Measurements from ENCODE around the gene LY6G5B. TPM values are rescaled to one million over a fixed set of nuclear protein-coding genes. Genes with fewer than 3 reads are reported as not detected.

LY6G5B gene
- total RNA-seq, 2 donors from 2014 or later = 9.6 to 24.3 TPM

GRCh38 chr6:31676904-31677303 is 7.1 kb downstream of the LY6G5B start:
- Histone ChIP-seq H3K4me3 (no peak overlapping the region), H3K9me3 (no peaks in the 10 kb centered on the region), H3K36me3 (peaks cover 10% of the 10 kb centered on the region), H3K27ac (no peak overlapping the region), H3K4me1 (ENCODE audit: control insufficient read depth in 1 of 2, low read depth in 2 of 2) (peaks cover 0 to 15% of the 10 kb centered on the region in 2 donors), H3K27me3 (replicated peaks; ENCODE audit: insufficient read depth) (no peaks in the 10 kb centered on the region)
- no peak for DNase-seq (ENCODE audit: low spot score)
- TF ChIP-seq CTCF (IDR thresholded peaks at IDR 0.05) = no peak
- ATAC-seq (ENCODE audit: insufficient number of reproducible peaks, low FRiP score, low read depth) = no peak

GRCh38 chr6:31677955-31678354 is 8.2 kb downstream of the LY6G5B start:
- no peak for TF ChIP-seq CTCF (IDR thresholded peaks at IDR 0.05)
- no peak for ATAC-seq (ENCODE audit: insufficient number of reproducible peaks, low FRiP score, low read depth)
- H3K4me3 ChIP-seq = no peak overlapping the region
- peaks cover 0 to 15% of the 10 kb centered on the region in 2 donors for H3K4me1 ChIP-seq (ENCODE audit: control insufficient read depth in 1 of 2, low read depth in 2 of 2)
- DNase-seq (ENCODE audit: low spot score) = no peak
- no peaks in the 10 kb centered on the region for H3K9me3 ChIP-seq
- no peak overlapping the region for H3K27ac ChIP-seq
- no peaks in the 10 kb centered on the region for H3K27me3 ChIP-seq (replicated peaks; ENCODE audit: insufficient read depth)
- no peaks in the 10 kb centered on the region for H3K36me3 ChIP-seq

- Histone ChIP-seq H3K4me1 (ENCODE audit: control insufficient read depth in 1 of 2, low read depth in 2 of 2) (peaks cover 0 to 15% of the 10 kb centered on the region in 2 donors), H3K9me3 (no peaks in the 10 kb centered on the region), H3K4me3 (peak within 1 kb of the TSS; percentile 82), H3K27ac (peak within 1 kb of the TSS; percentile 17 to 65), H3K27me3 (replicated peaks; ENCODE audit: insufficient read depth) (no peaks in the 10 kb centered on the region), H3K36me3 (no peaks in the 10 kb centered on the region)
- ATAC-seq (ENCODE audit: insufficient number of reproducible peaks, low FRiP score, low read depth) (peak; percentile 91), DNase-seq (ENCODE audit: low spot score) (peak; percentile 52)
- peak; percentile 58 for TF ChIP-seq CTCF (IDR thresholded peaks at IDR 0.05)
Observed at GRCh38 chr6:31680226-31681134, 10.7 kb downstream of the LY6G5B start, which contains the start of gene LY6G5C. TSS of gene LY6G5C (minus strand) at chr6:31681067. CDS start at chr6:31680373, 694 bp downstream.

- ATAC-seq (ENCODE audit: insufficient number of reproducible peaks, low FRiP score, low read depth) (no peak), DNase-seq (ENCODE audit: low spot score) (no peak)
- TF ChIP-seq CTCF (IDR thresholded peaks at IDR 0.05) = peak; percentile 29
- H3K4me1 ChIP-seq (ENCODE audit: control insufficient read depth in 1 of 2, low read depth in 2 of 2) = peaks cover 0 to 15% of the 10 kb centered on the region in 2 donors
- H3K27ac ChIP-seq = peak overlapping the region in 1 of 2 donors; percentile 65
- no peaks in the 10 kb centered on the region for H3K36me3 ChIP-seq
- peak overlapping the region; percentile 82 for H3K4me3 ChIP-seq
- no peaks in the 10 kb centered on the region for H3K27me3 ChIP-seq (replicated peaks; ENCODE audit: insufficient read depth)
- H3K9me3 ChIP-seq = no peaks in the 10 kb centered on the region
Observed at GRCh38 chr6:31681135-31681671, 11.4 kb downstream of the LY6G5B start.

GRCh38 chr6:31683591-31683990 is 13.8 kb downstream of the LY6G5B start:
- no peaks in the 10 kb centered on the region for H3K27me3 ChIP-seq (replicated peaks; ENCODE audit: insufficient read depth)
- no peak for TF ChIP-seq CTCF (IDR thresholded peaks at IDR 0.05)
- H3K4me1 ChIP-seq (ENCODE audit: control insufficient read depth in 1 of 2, low read depth in 2 of 2) = peaks cover 0 to 15% of the 10 kb centered on the region in 2 donors
- DNase-seq (ENCODE audit: low spot score) (no peak), ATAC-seq (ENCODE audit: insufficient number of reproducible peaks, low FRiP score, low read depth) (no peak)
- H3K36me3 ChIP-seq = peaks cover 18% of the 10 kb centered on the region
- H3K4me3 ChIP-seq = no peak overlapping the region
- H3K27ac ChIP-seq = no peak overlapping the region
- H3K9me3 ChIP-seq = no peaks in the 10 kb centered on the region
